ENCODE results near the gene TXNDC16. TPM values are rescaled to one million over a fixed set of nuclear protein-coding genes. Genes with fewer than 3 reads are reported as not detected.

TXNDC16 gene
- total RNA-seq: 2.8 and 4.9 TPM in 2 replicates

GRCh38 chr14:52552063-52552988 lies at the start of gene TXNDC16, which contains the start of gene GPR137C:
TXNDC16 (minus strand) TSS chr14:52552505; CDS start chr14:52543557, 8,948 bp downstream.
GPR137C (plus strand) TSS chr14:52552836; CDS start chr14:52553148, 312 bp downstream.

Other genes starting within 250 kb of the TXNDC16 start
- 33.9 and 129 TPM in 2 replicates for gene PTGER2, start 238.2 kb downstream of the TXNDC16 start, total RNA-seq
- gene GPR137C, start 331 bp upstream of the TXNDC16 start, total RNA-seq: 0.52 and 1.7 TPM in 2 replicates
- gene ERO1A, start 143.1 kb upstream of the TXNDC16 start, total RNA-seq: 64.3 and 65.2 TPM in 2 replicates
- gene PSMC6, start 154.7 kb upstream of the TXNDC16 start, total RNA-seq: 64.9 and 69.3 TPM in 2 replicates
- 16.5 and 17.3 TPM in 2 replicates for gene STYX, start 177.7 kb upstream of the TXNDC16 start, total RNA-seq
- gene GNPNAT1, start 239.1 kb upstream of the TXNDC16 start, total RNA-seq: 20.8 and 40.6 TPM in 2 replicates